Neural progenitor cell (in vitro differentiated cells): ENCODE results near the gene HDGFL2. TPM values are rescaled to one million over a fixed set of nuclear protein-coding genes. Genes with fewer than 3 reads are reported as not detected.

Experiments
- DNase-seq: peaks from one replicate; pipeline ENCODE4 v3.0.0-alpha.2; 2016; ENCODE audit warnings: low spot score
- H2AFZ ChIP-seq: fragments of 200-600 bp; sonication (generic); replicated peaks from 2 replicates; pipeline ENCODE4 v1.6.1; 2016; ENCODE audit warnings: antibody characterized with exemption
- H3F3A ChIP-seq: fragments of 200-600 bp; sonication (generic); 2 replicates; pipeline ENCODE4 v1.6.1; 2016; ENCODE audit warnings: antibody characterized with exemption, low read depth
- H3K27ac ChIP-seq: fragments of 200-600 bp; sonication (generic); 2 replicates; pipeline ENCODE4 v1.5.1; 2016; ENCODE audit warnings: mild to moderate bottlenecking
- H3K27me3 ChIP-seq: fragments of 200-600 bp; sonication (generic); 2 replicates; pipeline ENCODE4 v1.6.1; 2016; ENCODE audit warnings: mild to moderate bottlenecking, moderate library complexity
- H3K36me3 ChIP-seq: fragments of 200-600 bp; sonication (generic); 2 replicates; pipeline ENCODE4 v1.5.1; 2016
- H3K4me1 ChIP-seq: fragments of 200-600 bp; sonication (generic); 2 replicates; pipeline ENCODE4 v1.6.1; 2016; ENCODE audit warnings: mixed run types
- H3K4me2 ChIP-seq: fragments of 200-600 bp; sonication (generic); 2 replicates; pipeline ENCODE4 v1.6.1; 2016
- H3K4me3 ChIP-seq: fragments of 200-600 bp; sonication (generic); 2 replicates; pipeline ENCODE4 v1.5.1; 2016
- H3K79me2 ChIP-seq: fragments of 200-600 bp; sonication (generic); 2 replicates; pipeline ENCODE4 v1.6.1; 2016; ENCODE audit warnings: low read depth
- H3K9ac ChIP-seq: fragments of 200-600 bp; sonication (generic); 2 replicates; pipeline ENCODE4 v1.6.1; 2016
- H3K9me3 ChIP-seq: fragments of 200-600 bp; sonication (generic); 2 replicates; pipeline ENCODE4 v1.5.1; 2016; ENCODE audit warnings: low read depth
- H4K20me1 ChIP-seq: fragments of 200-600 bp; sonication (generic); 2 replicates; pipeline ENCODE4 v1.6.1; 2016; ENCODE audit warnings: low read depth
- H3K27ac Mint-ChIP-seq: 3 replicates; pipeline ENCODE4 v1.8.0; 2021; ENCODE audit warnings: mixed read lengths
- H3K27me3 Mint-ChIP-seq: 2 replicates; pipeline ENCODE4 v1.8.0; 2022; ENCODE audit warnings: low read depth, mild to moderate bottlenecking, inconsistent platforms, moderate library complexity, mixed read lengths; ENCODE audit not compliant: insufficient read depth
- H3K36me3 Mint-ChIP-seq: 3 replicates; pipeline ENCODE4 v1.8.0; 2021; ENCODE audit warnings: mixed read lengths
- H3K4me1 Mint-ChIP-seq: 3 replicates; pipeline ENCODE4 v1.8.0; 2021; ENCODE audit warnings: mixed read lengths
- H3K4me3 Mint-ChIP-seq: 3 replicates; pipeline ENCODE4 v1.8.0; 2021; ENCODE audit warnings: mild to moderate bottlenecking, moderate library complexity, mixed read lengths
- H3K9me3 Mint-ChIP-seq: 3 replicates; pipeline ENCODE4 v1.8.0; 2020; ENCODE audit warnings: mixed read lengths
- CTCF ChIP-seq: fragments of 200-600 bp; sonication (generic); IDR thresholded peaks from 2 replicates; pipeline ENCODE4 v1.5.1; 2017; ENCODE audit warnings: antibody characterized with exemption, mild to moderate bottlenecking
- EZH2 ChIP-seq: fragments of 200-600 bp; sonication (generic); IDR thresholded peaks from 2 replicates; pipeline ENCODE4 v1.6.1; 2017; ENCODE audit warnings: antibody characterized with exemption, mild to moderate bottlenecking, moderate library complexity
- EZH2phosphoT487 ChIP-seq: fragments of 200-600 bp; sonication (generic); IDR thresholded peaks from 2 replicates; pipeline ENCODE4 v1.6.1; 2017; ENCODE audit warnings: antibody characterized with exemption
- total RNA-seq: library from RNA; depleted of rRNA; stranded (reverse); fragments of >200 nt; gene quantifications from 2 replicates; pipeline ENCODE4 v1.2.3, GENCODE V29; 2015; ENCODE audit warnings: low replicate concordance

Gene HDGFL2
- total RNA-seq, 1 donor from 2014 or later, result 36.0 TPM

GRCh38 chr19:4488496-4488895 lies 16.4 kb downstream of the HDGFL2 start:
- Histone ChIP-seq H3F3A (peaks cover 4% of the 10 kb centered on the region), H4K20me1 (peaks cover 22% of the 10 kb centered on the region), H3K36me3 (no peaks in the 10 kb centered on the region), H3K9me3 (no peaks in the 10 kb centered on the region), H2AFZ (no peak overlapping the region), H3K4me2 (no peak overlapping the region), H3K4me1 (no peaks in the 10 kb centered on the region), H3K27ac (no peak overlapping the region), H3K4me3 (no peak overlapping the region), H3K9ac (no peak overlapping the region), H3K27me3 (no peaks in the 10 kb centered on the region), H3K79me2 (peaks cover 5% of the 10 kb centered on the region)
- Mint-ChIP-seq H3K36me3 (peaks cover 16% of the 10 kb centered on the region), H3K4me1 (no peaks in the 10 kb centered on the region), H3K27me3 (no peaks in the 10 kb centered on the region), H3K9me3 (no peaks in the 10 kb centered on the region), H3K4me3 (no peak overlapping the region), H3K27ac (no peak overlapping the region)
- DNase-seq, result no peak
- TF ChIP-seq EZH2phosphoT487, result no peak
- TF ChIP-seq CTCF, result no peak
- TF ChIP-seq EZH2, result no peak

- Mint-ChIP-seq H3K36me3 (peaks cover 11% of the 10 kb centered on the region), H3K4me1 (no peaks in the 10 kb centered on the region), H3K9me3 (no peaks in the 10 kb centered on the region), H3K27me3 (peaks cover 3% of the 10 kb centered on the region), H3K27ac (no peak overlapping the region), H3K4me3 (no peak overlapping the region)
- Histone ChIP-seq H3K9me3 (no peaks in the 10 kb centered on the region), H3K4me2 (no peak overlapping the region), H3K27me3 (no peaks in the 10 kb centered on the region), H3K27ac (no peak overlapping the region), H3K36me3 (no peaks in the 10 kb centered on the region), H3K4me3 (no peak overlapping the region), H3K79me2 (no peaks in the 10 kb centered on the region), H3F3A (peaks cover 4% of the 10 kb centered on the region), H3K9ac (no peak overlapping the region), H3K4me1 (no peaks in the 10 kb centered on the region), H2AFZ (no peak overlapping the region), H4K20me1 (peaks cover 11% of the 10 kb centered on the region)
- DNase-seq, result no peak
- TF ChIP-seq CTCF (no peak), EZH2 (no peak), EZH2phosphoT487 (no peak)
Observed at GRCh38 chr19:4491446-4491845, 19.3 kb downstream of the HDGFL2 start.

- TF ChIP-seq CTCF, result no peak
- TF ChIP-seq EZH2, result no peak
- no peak for TF ChIP-seq EZH2phosphoT487
- no peaks in the 10 kb centered on the region for H3K4me1 Mint-ChIP-seq
- no peaks in the 10 kb centered on the region for H3K79me2 ChIP-seq
- peaks cover 11% of the 10 kb centered on the region for H3K36me3 Mint-ChIP-seq
- peaks cover 4% of the 10 kb centered on the region for H3F3A ChIP-seq
- no peaks in the 10 kb centered on the region for H3K27me3 ChIP-seq
- H3K9ac ChIP-seq, result no peak overlapping the region
- H3K27ac Mint-ChIP-seq, result no peak overlapping the region
- no peak overlapping the region for H3K4me3 Mint-ChIP-seq
- no peaks in the 10 kb centered on the region for H3K36me3 ChIP-seq
- DNase-seq, result no peak
- no peak overlapping the region for H3K27ac ChIP-seq
- no peaks in the 10 kb centered on the region for H3K4me1 ChIP-seq
- peaks cover 6% of the 10 kb centered on the region for H4K20me1 ChIP-seq
- peaks cover 3% of the 10 kb centered on the region for H3K27me3 Mint-ChIP-seq
- H3K4me3 ChIP-seq, result no peak overlapping the region
- no peaks in the 10 kb centered on the region for H3K9me3 Mint-ChIP-seq
- no peak overlapping the region for H3K4me2 ChIP-seq
- H2AFZ ChIP-seq, result no peak overlapping the region
- no peaks in the 10 kb centered on the region for H3K9me3 ChIP-seq
Observed at GRCh38 chr19:4492337-4493103, 20.4 kb downstream of the HDGFL2 start.
